WTC11 (cell line): Measurements from ENCODE around the gene CD2AP.

Source experiments
- CTCF ChIP-seq: fragments of 200-600 bp; IDR thresholded peaks from 2 replicates; pipeline ENCODE4 v1.8.0; 2022; ENCODE audit warnings: antibody characterized with exemption
- MAX ChIP-seq: sonication (generic); formaldehyde crosslinking; IDR thresholded peaks from 2 replicates; pipeline ENCODE4 v1.8.0; 2022; ENCODE audit warnings: mild to moderate bottlenecking, missing genetic modification reagents
- NFE2L1 ChIP-seq: sonication (generic); formaldehyde crosslinking; IDR thresholded peaks from 2 replicates; pipeline ENCODE4 v1.8.1; 2023; ENCODE audit warnings: missing genetic modification reagents
- NFYB ChIP-seq: sonication (generic); formaldehyde crosslinking; conservative IDR thresholded peaks from 2 replicates; pipeline ENCODE4 v1.8.0; 2022; ENCODE audit warnings: low read depth, missing genetic modification reagents
- TP53 ChIP-seq: sonication (generic); formaldehyde crosslinking; IDR thresholded peaks from 2 replicates; pipeline ENCODE4 v1.8.1; 2023; ENCODE audit warnings: mild to moderate bottlenecking, missing genetic modification reagents
- ZNF121 ChIP-seq: sonication (generic); formaldehyde crosslinking; IDR thresholded peaks from 2 replicates; pipeline ENCODE4 v1.8.0; 2023; ENCODE audit warnings: missing genetic modification reagents
- ZSCAN18 ChIP-seq: fragments of 250-450 bp; sonication (Bioruptor Pico); IDR thresholded peaks from 2 replicates; pipeline ENCODE4 v2.1.2; 2022; ENCODE audit warnings: mild to moderate bottlenecking, moderate library complexity

GRCh38 chr6:47631797-47632196, 154.2 kb downstream of the CD2AP start:
- no peak for TF ChIP-seq MAX (CRISPR knock-in tag)
- no peak for TF ChIP-seq TP53 (CRISPR knock-in tag)
- TF ChIP-seq CTCF, result no peak
- TF ChIP-seq ZNF121 (CRISPR knock-in tag), result no peak
- no peak for TF ChIP-seq NFE2L1 (CRISPR knock-in tag)
- no peak for TF ChIP-seq ZSCAN18 (CRISPR knock-in tag)
- no peak for TF ChIP-seq NFYB (CRISPR knock-in tag)
